NCI-H526 (cell line): ENCODE results near the gene ADAMTSL2.

Experiments used
- DNase-seq, 2 experiments: peaks; one replicate each; lab custom pipeline; 2025; lab: John Stamatoyannopoulos, UW

ADAMTSL2 gene

DNA sequence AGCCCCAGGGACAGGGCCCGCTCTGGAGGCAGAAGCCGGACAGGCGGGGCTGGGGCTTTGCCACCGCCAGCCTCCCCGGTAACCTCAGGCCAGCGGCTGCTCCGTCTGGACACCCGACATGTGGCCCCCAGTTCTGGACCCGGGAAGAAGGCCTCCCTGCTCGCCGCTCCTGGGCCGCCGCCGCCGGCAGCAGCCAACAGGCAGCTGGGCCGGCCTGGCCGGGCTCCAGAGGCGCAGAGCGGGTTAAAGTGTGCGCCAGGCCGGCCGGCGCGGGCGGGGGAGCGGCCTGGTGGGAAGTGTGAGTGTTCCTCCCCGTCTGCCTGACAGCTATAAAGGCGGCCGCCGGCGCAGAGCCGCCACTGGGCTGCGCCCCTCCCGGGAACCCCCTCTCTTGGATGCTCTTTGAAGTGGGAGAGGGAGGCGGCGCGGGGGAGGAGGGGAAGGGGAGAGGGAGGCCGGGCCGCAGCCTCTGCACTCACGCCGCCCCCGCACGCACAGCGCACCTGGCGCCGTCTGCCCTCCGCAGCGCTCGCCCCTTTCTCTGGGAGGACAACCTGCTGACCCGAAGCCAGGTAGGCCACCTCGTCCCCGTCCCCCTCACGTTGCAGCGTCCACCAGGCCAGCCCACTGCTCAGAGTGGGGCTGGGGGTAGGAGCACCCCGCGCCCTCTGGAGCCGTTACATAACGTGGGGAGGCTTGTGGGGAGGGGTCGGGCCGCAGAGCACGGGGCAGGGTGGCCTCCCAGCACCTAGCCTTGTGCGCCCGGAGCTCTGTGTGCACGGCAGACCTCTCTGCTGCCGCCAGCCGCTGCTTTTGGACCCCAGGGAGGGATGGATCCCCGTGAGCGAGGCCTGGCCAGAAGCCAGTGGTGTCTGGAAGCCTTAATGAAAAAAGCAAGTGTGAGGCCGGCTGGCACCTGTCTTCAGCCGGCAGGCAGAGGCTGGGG lies at the start of gene ADAMTSL2:
Gene ADAMTSL2, plus strand, starts transcription at position 359 of the 946 bp plus-strand sequence. CDS start 2,009 bp downstream, outside the sequence.
- DNase-seq: peak in 1 of 2 experiments; percentile 15

- DNase-seq: no peak
These were observed 48.8 kb upstream of the ADAMTSL2 start for GRCh38 chr9:133485531-133486260.

DNA sequence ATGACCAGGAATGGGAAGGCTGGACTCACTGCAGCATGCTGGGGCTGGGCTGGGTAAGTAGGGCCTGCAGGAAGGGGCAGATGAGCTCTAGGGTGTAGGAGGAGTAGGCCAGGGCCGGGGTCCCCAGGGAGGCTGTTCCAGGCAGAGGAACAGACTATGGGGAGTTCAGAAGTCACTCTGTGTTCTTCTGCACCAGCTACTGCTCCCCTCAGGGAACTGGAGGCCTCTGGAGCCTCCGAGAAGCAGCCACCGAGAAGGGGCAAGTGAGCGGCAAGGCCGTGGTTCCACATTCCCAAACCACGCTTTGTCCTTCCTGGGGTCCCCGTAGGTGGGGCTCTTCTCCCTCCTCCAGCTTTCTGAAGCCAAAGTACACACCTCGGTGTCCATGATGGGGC lies 47.2 kb upstream of the ADAMTSL2 start:
- DNase-seq: no peak

DNA sequence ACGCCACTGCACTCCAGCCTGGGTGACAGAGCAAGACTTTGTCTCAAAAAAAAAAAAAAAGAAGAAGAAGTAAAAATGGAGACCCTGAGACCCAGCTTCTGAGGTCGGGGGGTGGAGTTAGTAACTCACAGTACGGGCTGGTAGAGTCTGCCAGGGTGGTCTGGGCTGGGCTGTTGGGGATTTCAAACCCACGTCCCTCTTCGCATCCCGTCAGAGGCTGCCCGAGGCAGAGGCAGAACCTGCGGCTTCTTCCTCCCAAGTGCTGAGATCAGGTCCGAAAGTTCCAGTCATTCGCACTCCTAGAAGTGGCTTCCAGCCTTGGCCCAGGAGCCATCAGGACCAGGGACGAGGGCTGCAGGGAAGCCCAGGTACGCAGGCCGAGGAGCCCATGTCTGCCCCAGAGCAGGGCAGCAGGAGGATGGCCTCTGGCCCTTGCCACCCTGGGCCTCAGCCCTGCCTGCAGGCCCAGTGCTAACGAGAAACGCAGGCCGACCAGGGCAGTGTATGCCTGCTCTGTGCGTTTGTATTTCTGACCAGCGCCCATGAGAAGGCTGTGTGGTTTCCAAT lies 45.7 kb upstream of the ADAMTSL2 start:
- no peak for DNase-seq

GRCh38 chr9:133489253-133490190 lies 45.0 kb upstream of the ADAMTSL2 start:
- no peak for DNase-seq

GRCh38 chr9:133490201-133490681 lies 44.3 kb upstream of the ADAMTSL2 start:
- no peak for DNase-seq

DNA sequence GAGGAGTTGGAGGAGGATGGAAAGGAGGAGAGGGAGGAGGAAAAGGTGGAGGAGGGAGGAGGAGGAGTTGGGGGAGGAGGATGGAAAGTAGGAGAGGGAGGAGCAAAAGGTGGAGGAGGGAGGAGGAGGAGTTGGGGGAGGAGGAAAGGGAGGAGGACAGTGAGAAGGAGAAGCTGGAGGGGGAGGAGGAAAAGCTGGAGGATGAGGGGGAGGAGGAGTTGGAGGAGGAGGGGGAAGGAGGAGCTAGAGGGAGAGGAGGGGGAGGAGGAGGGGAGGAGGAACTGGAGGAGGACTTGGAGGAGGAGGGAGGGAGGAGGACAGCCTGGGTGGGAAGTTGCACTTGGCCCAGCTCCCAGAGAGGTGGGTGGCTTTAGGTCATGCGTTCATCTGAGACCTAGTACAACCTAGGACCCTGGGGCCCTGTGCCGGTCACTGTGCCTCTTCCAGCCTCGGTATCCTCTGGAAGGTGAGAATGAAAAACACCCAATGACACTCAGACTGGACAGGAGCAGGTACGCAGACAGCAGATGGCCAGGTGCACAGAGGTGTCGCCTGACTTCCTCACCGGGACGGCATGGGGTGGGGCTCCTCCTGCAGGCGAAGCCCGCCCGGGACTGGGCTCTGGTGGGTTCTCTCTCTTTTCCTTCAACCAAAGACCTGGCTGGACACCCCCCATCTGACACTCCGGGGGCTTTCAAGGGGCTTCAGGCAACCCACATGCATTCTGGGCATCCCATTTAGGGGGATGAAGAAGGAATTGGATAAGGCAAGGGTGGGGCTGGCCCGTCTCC lies 43.4 kb upstream of the ADAMTSL2 start:
- no peak for DNase-seq

DNA sequence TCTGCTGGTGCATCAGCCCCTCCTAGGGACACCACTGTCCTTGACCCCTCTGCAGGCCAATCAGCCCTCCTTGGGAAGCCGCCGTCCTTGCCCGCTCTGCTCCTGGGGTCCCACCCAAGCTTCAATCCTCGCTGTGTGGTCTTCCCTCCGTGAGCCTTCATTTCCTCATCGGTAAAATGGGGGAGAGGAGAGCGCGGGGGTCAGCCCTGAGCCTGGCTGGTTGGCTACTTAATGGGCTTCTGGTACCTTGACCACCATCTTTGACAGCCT lies 42.9 kb upstream of the ADAMTSL2 start:
- DNase-seq: no peak

DNA sequence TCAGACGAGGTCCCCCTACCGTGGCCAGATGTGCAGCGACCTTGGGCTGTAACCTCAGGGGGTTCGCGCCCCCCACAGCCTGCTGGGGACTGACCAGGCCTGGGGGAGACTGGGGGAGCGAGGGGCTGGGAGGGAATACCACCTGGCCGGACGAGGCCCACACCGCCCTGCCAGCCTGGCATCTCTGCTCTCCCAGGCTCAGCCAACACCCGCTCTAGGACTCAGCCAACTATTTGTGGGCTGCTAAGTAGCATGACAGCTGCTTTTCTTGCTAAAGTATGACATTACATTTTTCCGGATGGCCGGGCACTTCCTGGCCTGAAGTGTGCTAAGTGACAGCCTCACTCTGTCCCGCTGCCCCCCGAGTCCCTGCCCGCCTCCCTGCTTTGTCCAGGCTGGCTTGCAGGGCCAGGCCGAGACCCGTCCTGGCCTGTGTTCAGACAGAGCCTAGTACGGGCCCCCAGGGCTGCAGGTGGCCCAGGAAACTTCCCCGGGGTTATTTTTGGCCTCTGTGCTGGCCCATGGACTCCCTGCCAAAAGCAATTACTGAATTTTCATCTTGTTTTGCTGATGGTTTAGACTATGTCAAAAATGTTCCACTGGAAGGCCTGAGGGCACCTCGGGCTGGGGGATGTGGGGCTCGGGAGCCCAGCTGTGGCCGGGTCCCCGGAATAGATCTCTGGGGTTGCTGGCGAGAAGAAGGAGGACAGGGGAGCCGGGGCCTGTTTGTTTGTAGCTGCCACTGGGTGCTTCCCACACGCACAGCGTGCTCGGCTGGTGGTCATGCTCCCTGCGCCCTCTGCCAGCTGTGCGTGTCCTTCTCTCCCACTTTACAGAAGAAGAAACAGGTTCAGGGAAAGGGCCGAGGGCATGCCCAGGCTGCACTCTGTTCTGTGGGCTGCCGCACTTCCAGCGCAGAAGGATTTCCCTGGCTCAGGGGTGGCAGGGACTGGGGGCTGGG lies 42.2 kb upstream of the ADAMTSL2 start:
- no peak for DNase-seq

DNA sequence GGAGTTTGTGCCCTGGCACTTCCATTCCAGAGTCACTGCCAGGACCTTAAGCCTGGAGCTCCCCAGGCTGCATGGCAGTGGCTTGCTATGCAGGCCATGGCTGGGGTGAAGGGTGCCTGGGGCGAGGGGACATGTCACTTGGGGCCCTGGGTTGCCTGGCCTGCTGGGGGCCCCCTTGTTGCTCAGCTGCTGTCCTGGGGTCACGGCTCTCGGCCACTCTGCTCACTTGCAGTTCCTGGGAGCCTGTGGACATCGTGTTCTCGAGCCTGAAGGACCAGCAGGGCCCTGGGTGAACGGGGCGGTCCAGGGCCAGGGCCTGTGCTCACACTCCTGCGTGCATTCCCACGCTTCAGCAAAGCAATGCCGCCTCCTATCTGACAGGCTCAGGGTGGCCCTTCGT lies 41.1 kb upstream of the ADAMTSL2 start:
- DNase-seq: no peak

DNA sequence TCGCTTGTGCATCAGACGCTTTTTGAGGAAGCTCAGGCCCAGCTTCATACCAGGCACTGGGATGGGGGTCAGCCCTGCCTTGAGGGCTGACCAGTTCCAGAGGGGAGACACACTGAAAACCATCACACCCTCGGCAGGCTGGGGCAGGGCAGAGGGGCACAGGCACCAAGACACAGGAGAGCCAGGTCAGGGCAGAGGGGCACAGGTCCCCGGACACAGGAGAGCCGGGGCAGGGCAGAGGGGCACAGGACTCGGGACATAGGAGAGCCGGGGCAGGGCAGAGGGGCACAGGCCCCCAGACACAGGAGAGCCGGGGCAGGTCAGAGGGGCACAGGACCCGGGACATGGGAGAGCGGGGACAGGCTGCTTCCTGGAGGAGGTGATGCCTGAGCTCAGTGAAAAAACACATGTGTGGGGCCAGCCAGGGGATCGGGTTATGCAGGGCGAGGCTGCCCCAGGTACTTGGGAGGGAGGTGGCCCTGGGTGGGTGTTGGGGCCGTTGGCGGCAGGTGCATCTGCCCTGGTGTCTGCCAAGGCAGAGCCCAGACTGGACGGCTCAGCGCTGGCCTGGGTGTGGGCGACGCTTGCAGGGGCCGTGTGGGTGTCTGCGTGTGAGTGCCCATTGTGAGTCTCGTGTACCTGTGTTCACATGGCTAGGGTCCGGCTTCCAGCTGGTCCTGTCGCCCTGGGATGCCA lies 40.5 kb upstream of the ADAMTSL2 start:
- DNase-seq: no peak

DNA sequence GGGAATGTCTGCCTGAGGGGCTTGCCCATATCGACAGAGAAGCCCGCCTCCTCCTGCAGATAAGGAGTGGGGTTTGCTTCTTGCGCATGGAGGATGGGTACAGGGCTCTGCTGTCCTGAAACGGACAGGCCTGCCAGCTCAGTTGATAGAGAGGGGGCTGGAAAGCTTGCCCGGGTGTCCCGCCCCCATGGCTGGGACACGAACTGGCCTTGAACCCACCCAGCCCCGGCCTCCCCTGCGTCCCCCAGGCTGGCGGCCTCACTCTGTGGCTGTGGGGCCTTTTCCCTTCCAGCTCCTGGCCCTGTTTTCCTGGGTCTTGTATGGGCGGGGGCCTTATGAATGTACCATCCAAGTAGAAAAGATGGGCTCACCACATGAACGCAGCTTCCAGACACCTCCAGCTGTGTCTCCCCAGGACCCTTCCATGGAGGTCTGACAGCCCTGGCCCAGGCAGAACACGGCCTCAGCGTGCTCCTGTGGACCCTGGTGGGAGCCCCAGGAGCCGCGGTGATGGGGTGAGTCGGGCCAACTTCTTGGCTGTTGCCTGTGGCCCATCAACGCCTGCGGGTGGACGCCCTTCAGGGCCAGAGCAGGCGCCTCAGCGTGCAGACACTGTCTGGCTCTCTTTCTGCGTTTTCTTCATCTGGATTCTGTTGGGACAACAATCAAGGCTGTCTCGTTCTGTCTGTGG lies 39.7 kb upstream of the ADAMTSL2 start:
- DNase-seq: no peak

DNA sequence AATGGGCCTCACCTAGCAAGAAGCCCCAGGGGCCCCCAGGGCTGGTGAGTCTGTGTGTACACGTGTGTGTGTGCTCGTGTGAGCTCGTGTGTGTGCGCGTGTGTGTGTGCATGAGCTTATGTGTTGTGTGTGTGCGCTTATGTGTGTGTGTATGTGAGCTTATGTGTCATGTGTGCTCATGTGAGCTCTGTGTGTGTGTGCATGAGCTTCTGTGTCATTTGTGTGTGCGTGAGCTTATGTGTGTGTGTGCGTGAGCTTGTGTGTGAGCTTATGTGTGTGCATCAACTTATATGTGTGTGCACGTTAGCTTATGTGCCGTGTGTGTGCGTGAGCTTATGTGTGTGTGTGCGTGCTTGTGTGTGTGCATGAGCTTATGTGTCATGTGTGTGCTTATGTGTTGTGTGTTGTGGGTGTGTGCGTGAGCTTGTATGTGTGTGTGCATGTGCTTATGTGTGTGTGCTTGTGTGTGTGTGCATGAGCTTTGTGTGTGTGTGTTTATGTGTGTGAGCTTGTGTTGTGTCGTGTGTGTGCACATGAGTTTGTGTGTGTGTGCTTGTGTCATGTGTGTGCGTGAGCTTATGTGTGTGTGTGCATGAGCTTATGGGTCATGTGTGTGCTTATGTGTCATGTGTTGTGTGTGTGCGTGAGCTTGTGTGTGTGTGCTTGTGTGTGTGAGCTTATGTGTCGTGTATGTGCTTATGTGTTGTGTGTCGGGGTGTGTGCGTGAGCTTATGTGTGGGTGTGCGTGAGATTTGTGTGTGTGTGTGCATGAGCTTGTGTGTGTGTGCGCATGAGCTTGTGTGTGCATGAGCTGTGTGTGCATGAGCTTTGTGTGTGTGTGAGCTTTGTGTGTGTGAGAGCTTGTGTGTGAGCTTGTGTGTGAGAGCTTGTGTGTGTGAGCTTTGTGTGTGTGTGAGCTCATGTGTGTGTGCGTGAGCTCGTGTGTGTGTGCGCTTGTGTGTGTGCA lies 38.9 kb upstream of the ADAMTSL2 start:
- no peak for DNase-seq

- no peak for DNase-seq
These were observed 37.4 kb upstream of the ADAMTSL2 start for GRCh38 chr9:133496861-133497842.

- DNase-seq: no peak
These were observed 35.2 kb upstream of the ADAMTSL2 start for GRCh38 chr9:133499132-133499891.
